Measurements from ENCODE around the gene AK4. TPM values are rescaled to one million over a fixed set of nuclear protein-coding genes. Genes with fewer than 3 reads are reported as not detected.

Gene AK4
- total and polyA plus RNA-seq, 4 donors, result 52.3 to 106 (median 59.3) TPM

DNA sequence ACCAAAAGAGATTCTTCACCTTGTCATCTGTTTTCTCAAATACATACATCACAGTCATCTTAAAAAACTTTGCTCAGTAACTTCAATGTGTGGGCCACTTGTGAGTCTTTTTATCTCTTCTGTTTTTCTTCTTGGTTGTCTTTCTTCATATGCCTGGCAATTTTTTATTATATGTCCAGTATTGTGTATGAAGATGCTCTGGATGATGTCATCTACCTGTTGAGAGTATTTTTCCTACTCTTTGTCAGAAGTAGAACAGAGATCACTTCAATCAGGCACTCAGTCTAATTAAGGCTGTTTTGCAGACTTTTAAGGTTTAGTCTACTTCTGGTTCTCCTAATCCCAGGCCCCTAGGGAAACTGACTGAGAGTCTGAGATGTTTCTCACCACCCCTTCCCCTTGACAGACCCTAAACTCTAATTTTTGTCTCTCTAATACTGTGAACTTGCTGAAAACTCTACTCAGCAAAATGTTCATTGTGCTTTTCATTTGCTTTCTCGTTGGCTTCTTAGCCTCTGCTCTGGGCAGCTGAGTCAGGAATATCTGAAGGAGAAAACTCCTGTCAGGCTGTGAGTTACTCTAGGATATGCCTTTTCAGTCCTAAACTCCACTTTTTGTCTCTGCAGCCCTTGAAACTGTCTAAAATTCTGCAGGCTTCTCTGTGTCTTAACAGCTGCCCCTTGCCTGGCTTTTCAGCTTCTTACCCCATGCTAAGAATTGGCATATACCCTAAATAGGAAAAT is 128.4 kb downstream of the AK4 start:
- Histone ChIP-seq H3K9me3 (ENCODE audit: control insufficient read depth in 4 of 4, low read length in 3 of 4) (no peaks in the 10 kb centered on the region), H3K27ac (ENCODE audit: low read depth in 1 of 2, low read length in 2 of 2) (no peak overlapping the region), H3K27me3 (ENCODE audit: control insufficient read depth in 4 of 4, insufficient read depth in 4 of 4, low read length in 3 of 4) (no peaks in the 10 kb centered on the region), H3K36me3 (ENCODE audit: control insufficient read depth in 4 of 4, insufficient read depth in 3 of 4, low read depth in 1 of 4, low read length in 3 of 4) (no peaks in the 10 kb centered on the region), H3K4me3 (ENCODE audit: low read depth in 1 of 3, low read length in 3 of 3) (no peak overlapping the region), H3K4me1 (ENCODE audit: control insufficient read depth in 4 of 4, insufficient read depth in 4 of 4, low read length in 3 of 4) (no peaks in the 10 kb centered on the region), H3K9ac (ENCODE audit: low read depth in 1 of 2, low read length in 2 of 2) (no peak overlapping the region)
- TF ChIP-seq NR2F2 (IDR thresholded peaks at IDR 0.05) (no peak), EGR1 (IDR thresholded peaks at IDR 0.05; ENCODE audit: low read depth in 2 of 2) (no peak), TAF1 (conservative IDR thresholded peaks at IDR 0.05) (no peak), RXRA (IDR thresholded peaks at IDR 0.05) (no peak), HNF4G (IDR thresholded peaks at IDR 0.05) (no peak), FOXA2 (IDR thresholded peaks at IDR 0.05) (no peak), YY1 (IDR thresholded peaks at IDR 0.05) (no peak), GABPA (IDR thresholded peaks at IDR 0.05 in 1 of 2, conservative IDR thresholded peaks at IDR 0.05 in 1 of 2) (no peak)
- TF ChIP-seq, protein P1, sequence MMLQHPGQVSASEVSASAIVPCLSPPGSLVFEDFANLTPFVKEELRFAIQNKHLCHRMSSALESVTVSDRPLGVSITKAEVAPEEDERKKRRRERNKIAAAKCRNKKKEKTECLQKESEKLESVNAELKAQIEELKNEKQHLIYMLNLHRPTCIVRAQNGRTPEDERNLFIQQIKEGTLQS (IDR thresholded peaks at IDR 0.05), result no peak
- TF ChIP-seq, protein P2, sequence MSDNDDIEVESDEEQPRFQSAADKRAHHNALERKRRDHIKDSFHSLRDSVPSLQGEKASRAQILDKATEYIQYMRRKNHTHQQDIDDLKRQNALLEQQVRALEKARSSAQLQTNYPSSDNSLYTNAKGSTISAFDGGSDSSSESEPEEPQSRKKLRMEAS (IDR thresholded peaks at IDR 0.05), result no peak
- TF ChIP-seq, protein P3, sequence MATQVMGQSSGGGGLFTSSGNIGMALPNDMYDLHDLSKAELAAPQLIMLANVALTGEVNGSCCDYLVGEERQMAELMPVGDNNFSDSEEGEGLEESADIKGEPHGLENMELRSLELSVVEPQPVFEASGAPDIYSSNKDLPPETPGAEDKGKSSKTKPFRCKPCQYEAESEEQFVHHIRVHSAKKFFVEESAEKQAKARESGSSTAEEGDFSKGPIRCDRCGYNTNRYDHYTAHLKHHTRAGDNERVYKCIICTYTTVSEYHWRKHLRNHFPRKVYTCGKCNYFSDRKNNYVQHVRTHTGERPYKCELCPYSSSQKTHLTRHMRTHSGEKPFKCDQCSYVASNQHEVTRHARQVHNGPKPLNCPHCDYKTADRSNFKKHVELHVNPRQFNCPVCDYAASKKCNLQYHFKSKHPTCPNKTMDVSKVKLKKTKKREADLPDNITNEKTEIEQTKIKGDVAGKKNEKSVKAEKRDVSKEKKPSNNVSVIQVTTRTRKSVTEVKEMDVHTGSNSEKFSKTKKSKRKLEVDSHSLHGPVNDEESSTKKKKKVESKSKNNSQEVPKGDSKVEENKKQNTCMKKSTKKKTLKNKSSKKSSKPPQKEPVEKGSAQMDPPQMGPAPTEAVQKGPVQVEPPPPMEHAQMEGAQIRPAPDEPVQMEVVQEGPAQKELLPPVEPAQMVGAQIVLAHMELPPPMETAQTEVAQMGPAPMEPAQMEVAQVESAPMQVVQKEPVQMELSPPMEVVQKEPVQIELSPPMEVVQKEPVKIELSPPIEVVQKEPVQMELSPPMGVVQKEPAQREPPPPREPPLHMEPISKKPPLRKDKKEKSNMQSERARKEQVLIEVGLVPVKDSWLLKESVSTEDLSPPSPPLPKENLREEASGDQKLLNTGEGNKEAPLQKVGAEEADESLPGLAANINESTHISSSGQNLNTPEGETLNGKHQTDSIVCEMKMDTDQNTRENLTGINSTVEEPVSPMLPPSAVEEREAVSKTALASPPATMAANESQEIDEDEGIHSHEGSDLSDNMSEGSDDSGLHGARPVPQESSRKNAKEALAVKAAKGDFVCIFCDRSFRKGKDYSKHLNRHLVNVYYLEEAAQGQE (IDR thresholded peaks at IDR 0.05), result no peak
- 84% methylated on average over 1 of the region's 1 CpG for WGBS
- DNase-seq (ENCODE audit: low spot score), result no peak

DNA sequence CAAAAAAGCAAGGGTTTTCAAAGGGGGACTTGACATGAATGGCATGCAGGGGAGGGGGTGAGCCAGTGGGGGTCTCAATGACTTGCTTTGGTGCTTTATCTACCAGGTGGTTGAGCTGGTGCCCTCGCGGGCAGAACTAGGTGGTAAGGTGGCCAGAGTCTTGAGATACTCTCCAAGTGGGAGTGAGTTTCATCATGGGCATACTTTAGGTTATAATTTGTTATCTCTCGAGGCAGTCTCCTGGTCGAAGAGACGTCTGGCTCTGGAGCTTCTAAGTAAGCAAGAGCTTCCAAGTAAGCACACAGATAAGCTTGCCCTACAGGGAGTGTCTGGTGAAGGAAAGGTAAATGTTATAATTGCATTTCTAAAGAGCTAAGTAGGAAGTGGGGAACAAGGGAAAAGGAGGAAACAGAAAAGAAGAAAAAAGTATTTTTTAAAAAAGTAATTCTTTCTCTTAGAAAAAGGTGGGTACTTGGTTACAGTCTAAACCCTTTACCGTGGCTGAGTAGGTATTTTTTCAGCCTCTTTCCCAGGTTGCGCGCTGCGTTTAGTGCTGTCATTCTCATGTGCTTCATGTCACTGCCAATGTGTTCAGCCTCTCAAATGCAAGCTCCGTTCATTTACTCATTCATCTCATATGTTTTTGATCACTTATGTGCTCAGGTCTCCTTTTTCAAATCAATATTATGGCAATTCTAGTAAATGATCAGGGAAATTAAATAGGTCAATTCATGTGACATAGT is 129.8 kb downstream of the AK4 start:
- DNase-seq (ENCODE audit: low spot score), result peak; percentile 59
- WGBS, result 68% methylated on average over 10 of the region's 10 CpGs
- no peaks in the 10 kb centered on the region for H3K36me3 ChIP-seq (ENCODE audit: control insufficient read depth in 4 of 4, insufficient read depth in 3 of 4, low read depth in 1 of 4, low read length in 3 of 4)
- no peak overlapping the region for H3K9ac ChIP-seq (ENCODE audit: low read depth in 1 of 2, low read length in 2 of 2)
- no peaks in the 10 kb centered on the region for H3K27me3 ChIP-seq (ENCODE audit: control insufficient read depth in 4 of 4, insufficient read depth in 4 of 4, low read length in 3 of 4)
- TF ChIP-seq SP1 (IDR thresholded peaks at IDR 0.05) (no peak), RAD21 (IDR thresholded peaks at IDR 0.05) (no peak), NR2F2 (IDR thresholded peaks at IDR 0.05) (no peak), HNF4G (IDR thresholded peaks at IDR 0.05) (no peak), HNF4A (conservative IDR thresholded peaks at IDR 0.05) (no peak)
- TF ChIP-seq, protein P2 (IDR thresholded peaks at IDR 0.05), result no peak
- TF ChIP-seq, protein P4, sequence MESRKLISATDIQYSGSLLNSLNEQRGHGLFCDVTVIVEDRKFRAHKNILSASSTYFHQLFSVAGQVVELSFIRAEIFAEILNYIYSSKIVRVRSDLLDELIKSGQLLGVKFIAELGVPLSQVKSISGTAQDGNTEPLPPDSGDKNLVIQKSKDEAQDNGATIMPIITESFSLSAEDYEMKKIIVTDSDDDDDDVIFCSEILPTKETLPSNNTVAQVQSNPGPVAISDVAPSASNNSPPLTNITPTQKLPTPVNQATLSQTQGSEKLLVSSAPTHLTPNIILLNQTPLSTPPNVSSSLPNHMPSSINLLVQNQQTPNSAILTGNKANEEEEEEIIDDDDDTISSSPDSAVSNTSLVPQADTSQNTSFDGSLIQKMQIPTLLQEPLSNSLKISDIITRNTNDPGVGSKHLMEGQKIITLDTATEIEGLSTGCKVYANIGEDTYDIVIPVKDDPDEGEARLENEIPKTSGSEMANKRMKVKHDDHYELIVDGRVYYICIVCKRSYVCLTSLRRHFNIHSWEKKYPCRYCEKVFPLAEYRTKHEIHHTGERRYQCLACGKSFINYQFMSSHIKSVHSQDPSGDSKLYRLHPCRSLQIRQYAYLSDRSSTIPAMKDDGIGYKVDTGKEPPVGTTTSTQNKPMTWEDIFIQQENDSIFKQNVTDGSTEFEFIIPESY (IDR thresholded peaks at IDR 0.05), result no peak
- TF ChIP-seq, protein P5, sequence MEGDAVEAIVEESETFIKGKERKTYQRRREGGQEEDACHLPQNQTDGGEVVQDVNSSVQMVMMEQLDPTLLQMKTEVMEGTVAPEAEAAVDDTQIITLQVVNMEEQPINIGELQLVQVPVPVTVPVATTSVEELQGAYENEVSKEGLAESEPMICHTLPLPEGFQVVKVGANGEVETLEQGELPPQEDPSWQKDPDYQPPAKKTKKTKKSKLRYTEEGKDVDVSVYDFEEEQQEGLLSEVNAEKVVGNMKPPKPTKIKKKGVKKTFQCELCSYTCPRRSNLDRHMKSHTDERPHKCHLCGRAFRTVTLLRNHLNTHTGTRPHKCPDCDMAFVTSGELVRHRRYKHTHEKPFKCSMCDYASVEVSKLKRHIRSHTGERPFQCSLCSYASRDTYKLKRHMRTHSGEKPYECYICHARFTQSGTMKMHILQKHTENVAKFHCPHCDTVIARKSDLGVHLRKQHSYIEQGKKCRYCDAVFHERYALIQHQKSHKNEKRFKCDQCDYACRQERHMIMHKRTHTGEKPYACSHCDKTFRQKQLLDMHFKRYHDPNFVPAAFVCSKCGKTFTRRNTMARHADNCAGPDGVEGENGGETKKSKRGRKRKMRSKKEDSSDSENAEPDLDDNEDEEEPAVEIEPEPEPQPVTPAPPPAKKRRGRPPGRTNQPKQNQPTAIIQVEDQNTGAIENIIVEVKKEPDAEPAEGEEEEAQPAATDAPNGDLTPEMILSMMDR (IDR thresholded peaks at IDR 0.05; ENCODE audit: low read depth, low read length, missing input control), result no peak
- H3K27ac ChIP-seq (ENCODE audit: low read depth in 1 of 2, low read length in 2 of 2), result no peak overlapping the region
- H3K4me1 ChIP-seq (ENCODE audit: control insufficient read depth in 4 of 4, insufficient read depth in 4 of 4, low read length in 3 of 4), result no peaks in the 10 kb centered on the region
- H3K9me3 ChIP-seq (ENCODE audit: control insufficient read depth in 4 of 4, low read length in 3 of 4), result no peaks in the 10 kb centered on the region
- H3K4me3 ChIP-seq (ENCODE audit: low read depth in 1 of 3, low read length in 3 of 3), result no peak overlapping the region
